Kidney (tissue), 14 donors: ENCODE results near the gene ATRAID. TPM values are rescaled to one million over a fixed set of nuclear protein-coding genes. Genes with fewer than 3 reads are reported as not detected.

ENCODE experiments used
- DNase-seq, 5 donors: peaks; one replicate each; pipeline ENCODE4 v3.0.0-alpha.2; 2013 to 2020
- FAIRE-seq: peaks from 2 replicates; lab custom pipeline; 2012; peaks lifted over from hg19 to GRCh38; lab: Jason Lieb, UNC
- H3K27ac ChIP-seq, 2 donors: one replicate each; pipeline ENCODE4 v1.7.0; 2013; ENCODE audit warnings: low read depth in 2 of 2, low read length in 2 of 2, inconsistent platforms in 1 of 2
- H3K27me3 ChIP-seq: one replicate; pipeline ENCODE4 v1.7.1; 2013; ENCODE audit warnings: low read length, inconsistent platforms; ENCODE audit not compliant: control insufficient read depth, insufficient read depth
- H3K36me3 ChIP-seq, 3 donors: one replicate each; pipeline versions ENCODE4 v1.7.0 to v1.7.1; 2013; ENCODE audit warnings: low read length in 3 of 3, control low read depth in 1 of 3, inconsistent platforms in 1 of 3; ENCODE audit not compliant: insufficient read depth in 3 of 3, control insufficient read depth in 2 of 3
- H3K4me1 ChIP-seq, 3 donors: one replicate each; pipeline versions ENCODE4 v1.7.0 to v1.7.1; 2013; ENCODE audit warnings: low read length in 3 of 3, inconsistent platforms in 1 of 3, low read depth in 1 of 3; ENCODE audit not compliant: control insufficient read depth in 2 of 3, insufficient read depth in 2 of 3
- H3K4me3 ChIP-seq, 3 donors: one replicate each; pipeline versions ENCODE4 v1.7.0 to v1.8.1; 2013; ENCODE audit warnings: low read length in 3 of 3, control low read depth in 1 of 3, inconsistent platforms in 1 of 3
- H3K9ac ChIP-seq, 3 donors: one replicate each; pipeline versions ENCODE4 v1.7.0 to v1.7.1; 2013; ENCODE audit warnings: low read length in 3 of 3, control low read depth in 1 of 3, inconsistent platforms in 1 of 3
- H3K9me3 ChIP-seq, 3 donors: one replicate each; pipeline versions ENCODE4 v1.7.0 to v1.7.1; 2013; ENCODE audit warnings: low read length in 3 of 3, control low read depth in 1 of 3, inconsistent platforms in 1 of 3; ENCODE audit not compliant: control insufficient read depth in 2 of 3, insufficient read depth in 1 of 3
- CTCF ChIP-seq: IDR thresholded peaks from 3 replicates; pipeline ENCODE4 v1.5.1; 2012; ENCODE audit warnings: mild to moderate bottlenecking, moderate library complexity, borderline replicate concordance; ENCODE audit not compliant: insufficient read depth; ENCODE audit errors: extremely low read depth
- intact Hi-C: fragments of 100-400 bp; cut with DNase I; formaldehyde crosslinking; loops from one replicate; pipeline ENCODE4 v1.11.1; 2022
- polyA plus RNA-seq: library from polyadenylated mRNA; stranded (reverse); fragments of 350-450 nt; fragmentation: Illumina TruSeq; extraction: RNeasy Lipid Tissue Mini Kit (QIAGEN cat#74804); gene quantifications from one replicate; pipeline ENCODE4 v1.2.3, GENCODE V29; 2014; ENCODE audit warnings: low read depth, low replicate concordance; ENCODE audit not compliant: insufficient read depth
- total RNA-seq: library from RNA; stranded (reverse); fragmentation: NEBNext Ultra II Directional; extraction: Animal tissue kit (Norgen Biotek cat#: 25700); gene quantifications from one replicate; pipeline ENCODE4 v1.2.1, GENCODE V29; 2021
- donor health status: control.
- donor health status: control.
- donor health status: control.
- donor health status: control.
- donor health status: control.
- donor health status: DM: yes; HTN: yes; CAD: no.
- donor health status: Normal renal cell carcinoma (clear cell type).

The ATRAID gene
- total and polyA plus RNA-seq, 2 donors from 2014 or later = 119 to 279 TPM

DNA sequence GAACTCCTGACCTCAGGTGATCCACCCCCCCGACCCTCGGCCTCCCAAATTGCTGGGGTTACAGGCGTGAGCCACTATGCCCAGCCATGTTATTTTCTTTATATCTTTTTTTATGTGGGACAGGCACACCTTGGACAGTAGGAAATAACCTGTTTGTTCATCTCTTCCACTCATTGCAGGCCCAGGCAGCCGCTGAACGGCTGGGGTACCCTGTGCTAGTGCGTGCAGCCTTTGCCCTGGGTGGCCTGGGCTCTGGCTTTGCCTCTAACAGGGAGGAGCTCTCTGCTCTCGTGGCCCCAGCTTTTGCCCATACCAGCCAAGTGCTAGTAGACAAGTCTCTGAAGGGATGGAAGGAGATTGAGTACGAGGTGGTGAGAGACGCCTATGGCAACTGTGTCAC, 13.7 kb downstream of the ATRAID start:
- no peak for TF ChIP-seq CTCF
- Histone ChIP-seq H3K4me3 (no peak overlapping the region), H3K9ac (no peak overlapping the region), H3K4me1 (no peaks in the 10 kb centered on the region), H3K9me3 (no peaks in the 10 kb centered on the region), H3K27me3 (no peaks in the 10 kb centered on the region), H3K36me3 (peaks cover 4 to 44% (median 27%) of the 10 kb centered on the region in 3 donors), H3K27ac (no peak overlapping the region)
- no peak for FAIRE-seq
- DNase-seq = no peak
- intact Hi-C loops = no loop called here

- FAIRE-seq = no peak
- peaks cover 7 to 48% (median 36%) of the 10 kb centered on the region in 3 donors for H3K36me3 ChIP-seq
- no peak overlapping the region for H3K27ac ChIP-seq
- H3K4me1 ChIP-seq = no peaks in the 10 kb centered on the region
- H3K27me3 ChIP-seq = no peaks in the 10 kb centered on the region
- H3K9ac ChIP-seq = no peak overlapping the region
- no peaks in the 10 kb centered on the region for H3K9me3 ChIP-seq
- intact Hi-C loops = no loop called here
- no peak for TF ChIP-seq CTCF
- no peak overlapping the region for H3K4me3 ChIP-seq
- no peak for DNase-seq
These were observed 15.7 kb downstream of the ATRAID start for GRCh38 chr2:27227501-27227900.

GRCh38 chr2:27231921-27232320, 20.1 kb downstream of the ATRAID start:
- Histone ChIP-seq H3K4me3 (no peak overlapping the region), H3K9ac (no peak overlapping the region), H3K27ac (no peak overlapping the region), H3K36me3 (peaks cover 15 to 57% (median 44%) of the 10 kb centered on the region in 3 donors), H3K27me3 (no peaks in the 10 kb centered on the region), H3K4me1 (no peaks in the 10 kb centered on the region), H3K9me3 (no peaks in the 10 kb centered on the region)
- intact Hi-C loops = no loop called here
- no peak for FAIRE-seq
- DNase-seq = no peak
- TF ChIP-seq CTCF = no peak

DNA sequence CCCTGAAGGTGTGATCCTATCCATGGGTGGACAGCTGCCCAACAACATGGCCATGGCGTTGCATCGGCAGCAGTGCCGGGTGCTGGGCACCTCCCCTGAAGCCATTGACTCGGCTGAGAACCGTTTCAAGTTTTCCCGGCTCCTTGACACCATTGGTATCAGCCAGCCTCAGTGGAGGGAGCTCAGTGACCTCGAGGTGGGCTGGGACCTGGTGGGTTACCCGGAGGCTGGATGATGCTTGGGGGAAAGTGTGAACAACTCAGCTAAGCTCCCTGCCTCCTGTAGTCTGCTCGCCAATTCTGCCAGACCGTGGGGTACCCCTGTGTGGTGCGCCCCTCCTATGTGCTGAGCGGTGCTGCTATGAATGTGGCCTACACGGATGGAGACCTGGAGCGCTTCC, 21.5 kb downstream of the ATRAID start:
- no peaks in the 10 kb centered on the region for H3K27me3 ChIP-seq
- H3K4me1 ChIP-seq = no peaks in the 10 kb centered on the region
- no peak overlapping the region for H3K27ac ChIP-seq
- peaks cover 13 to 65% (median 49%) of the 10 kb centered on the region in 3 donors for H3K36me3 ChIP-seq
- DNase-seq (no peak), FAIRE-seq (no peak)
- H3K9ac ChIP-seq = no peak overlapping the region
- intact Hi-C loops = no loop called here
- H3K4me3 ChIP-seq = no peak overlapping the region
- no peak for TF ChIP-seq CTCF
- H3K9me3 ChIP-seq = no peaks in the 10 kb centered on the region
